DLD1 (cell line): ENCODE measurements around the gene FUT8.
"Not testable (repeated sequence)": the region's sequence is repeated elsewhere in the genome, so short reads cannot be mapped to it uniquely, and the experiment has no call there.

Source experiments
- in situ Hi-C: cut with HindIII; loops from 2 replicates; pipeline ENCODE4 v1.10.0; 2017; ENCODE audit warnings: low sequenced_read_pairs

FUT8 gene

GRCh38 chr14:65449647-65450046, 37.1 kb downstream of the FUT8 start:
- in situ Hi-C loops, result no loop called here

GRCh38 chr14:65453807-65454480, 41.4 kb downstream of the FUT8 start:
- in situ Hi-C loops, result no loop called here

GRCh38 chr14:65456247-65456646, 43.7 kb downstream of the FUT8 start:
- in situ Hi-C loops, result no loop called here

- in situ Hi-C loops, result no loop called here
Measured at GRCh38 chr14:65461730-65462129, 49.2 kb downstream of the FUT8 start.

- in situ Hi-C loops, result no loop called here
Measured at GRCh38 chr14:65462411-65462810, 49.9 kb downstream of the FUT8 start.

GRCh38 chr14:65465584-65465983, 53.1 kb downstream of the FUT8 start:
- in situ Hi-C loops, result no loop called here

GRCh38 chr14:65467926-65468325, 55.4 kb downstream of the FUT8 start:
- in situ Hi-C loops, result not testable (repeated sequence)

- in situ Hi-C loops, result no loop called here
Measured at GRCh38 chr14:65469903-65470302, 57.4 kb downstream of the FUT8 start.

- in situ Hi-C loops, result no loop called here
Measured at GRCh38 chr14:65470404-65470880, 57.9 kb downstream of the FUT8 start.

GRCh38 chr14:65471038-65471878, 58.7 kb downstream of the FUT8 start:
- in situ Hi-C loops, result no loop called here

- in situ Hi-C loops, result no loop called here
Measured at GRCh38 chr14:65472189-65472588, 59.7 kb downstream of the FUT8 start.

- in situ Hi-C loops, result no loop called here
Measured at GRCh38 chr14:65476273-65476941, 63.9 kb downstream of the FUT8 start.

GRCh38 chr14:65476942-65477318, 64.4 kb downstream of the FUT8 start:
- in situ Hi-C loops, result no loop called here

- in situ Hi-C loops, result no loop called here
Measured at GRCh38 chr14:65478017-65478416, 65.5 kb downstream of the FUT8 start.

GRCh38 chr14:65478596-65478995, 66.1 kb downstream of the FUT8 start:
- in situ Hi-C loops, result no loop called here

- in situ Hi-C loops, result no loop called here
Measured at GRCh38 chr14:65479386-65479785, 66.9 kb downstream of the FUT8 start.

- in situ Hi-C loops, result no loop called here
Measured at GRCh38 chr14:65482757-65483438, 70.4 kb downstream of the FUT8 start.

- in situ Hi-C loops, result no loop called here
Measured at GRCh38 chr14:65483647-65484046, 71.1 kb downstream of the FUT8 start.

- in situ Hi-C loops, result no loop called here
Measured at GRCh38 chr14:65485516-65485915, 73.0 kb downstream of the FUT8 start.

GRCh38 chr14:65486863-65487262, 74.3 kb downstream of the FUT8 start:
- in situ Hi-C loops, result no loop called here
